Glomerular endothelial cell (primary cell): ENCODE results near the gene OPA3. TPM values are rescaled to one million over a fixed set of nuclear protein-coding genes. Genes with fewer than 3 reads are reported as not detected.
"Not testable (repeated sequence)": the region's sequence is repeated elsewhere in the genome, so short reads cannot be mapped to it uniquely, and the experiment has no call there.

ENCODE experiments used
- DNase-seq: peaks from one replicate; pipeline ENCODE4 v3.0.0-alpha.2; 2011; ENCODE audit warnings: low read depth, low spot score; ENCODE audit errors: extremely low read depth
- total RNA-seq: library from RNA; depleted of rRNA; stranded (reverse); fragments of >200 nt; gene quantifications from 2 replicates; pipeline ENCODE4 v1.2.3, GENCODE V29; 2015

OPA3 gene
- total RNA-seq, 1 donor from 2014 or later = 16.6 TPM

- no peak for DNase-seq
Measured at GRCh38 chr19:45523642-45524256, 60.9 kb downstream of the OPA3 start.

GRCh38 chr19:45522010-45522941 lies 62.3 kb downstream of the OPA3 start:
- no peak for DNase-seq

GRCh38 chr19:45518469-45518826 lies 66.2 kb downstream of the OPA3 start:
- DNase-seq = no peak

DNA sequence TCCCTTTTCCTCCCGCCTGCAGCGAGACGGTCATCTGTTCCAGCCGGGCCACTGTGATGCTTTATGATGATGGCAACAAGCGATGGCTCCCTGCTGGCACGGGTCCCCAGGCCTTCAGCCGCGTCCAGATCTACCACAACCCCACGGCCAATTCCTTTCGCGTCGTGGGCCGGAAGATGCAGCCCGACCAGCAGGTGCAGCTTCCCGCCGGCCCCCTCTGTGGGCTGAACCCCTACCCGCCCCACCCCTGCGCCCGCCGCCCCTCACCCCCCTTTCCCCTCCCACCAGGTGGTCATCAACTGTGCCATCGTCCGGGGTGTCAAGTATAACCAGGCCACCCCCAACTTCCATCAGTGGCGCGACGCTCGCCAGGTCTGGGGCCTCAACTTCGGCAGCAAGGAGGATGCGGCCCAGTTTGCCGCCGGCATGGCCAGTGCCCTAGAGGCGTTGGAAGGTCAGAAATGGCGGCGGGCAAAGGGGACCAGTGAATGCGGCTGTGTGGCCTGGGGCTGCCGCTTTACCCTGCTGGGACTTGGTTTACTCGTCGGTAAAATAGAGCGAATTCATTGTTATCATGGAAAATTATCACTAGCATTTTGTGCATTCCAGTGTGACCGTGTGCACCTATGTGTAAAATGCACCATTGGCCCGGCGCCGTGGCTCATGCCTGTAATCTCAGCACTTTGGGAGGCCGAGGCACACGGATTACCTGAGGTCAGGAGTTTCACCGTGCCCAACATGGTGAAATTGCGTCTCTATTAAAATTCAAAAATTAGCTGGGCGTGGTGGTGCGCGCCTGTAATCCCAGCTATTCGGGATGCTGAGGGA lies 66.7 kb downstream of the OPA3 start:
- no peak for DNase-seq

- DNase-seq = no peak
Measured at GRCh38 chr19:45517238-45517637, 67.4 kb downstream of the OPA3 start.

GRCh38 chr19:45515807-45516401 lies 68.7 kb downstream of the OPA3 start:
- DNase-seq = no peak

DNA sequence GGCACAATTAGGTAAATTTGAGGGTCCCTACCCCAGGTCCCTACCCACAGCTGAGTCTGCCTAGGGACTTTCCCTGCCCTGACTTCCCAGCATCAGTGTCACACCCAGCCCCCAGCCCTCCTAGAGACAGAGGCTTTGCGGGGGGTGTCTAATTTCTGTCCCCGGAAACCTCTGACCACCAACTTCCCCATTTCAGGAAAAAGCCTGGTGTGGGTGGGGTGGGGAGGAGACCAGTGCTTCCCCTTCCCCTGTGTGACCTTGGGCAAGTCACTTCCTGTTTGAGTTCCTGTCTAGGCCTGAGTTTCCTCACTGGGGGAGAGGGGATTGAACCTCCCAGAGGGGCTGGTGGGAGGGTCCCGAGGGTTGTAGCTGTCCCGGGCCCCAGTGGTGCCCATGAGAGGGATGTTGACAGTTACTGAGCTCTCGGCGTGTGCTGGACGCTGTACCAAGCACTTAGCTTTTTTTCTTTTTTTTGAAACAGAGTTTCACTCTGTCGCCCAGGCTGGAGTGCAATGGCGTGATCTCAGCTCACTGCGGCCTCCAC lies 69.4 kb downstream of the OPA3 start:
- DNase-seq = no peak

DNA sequence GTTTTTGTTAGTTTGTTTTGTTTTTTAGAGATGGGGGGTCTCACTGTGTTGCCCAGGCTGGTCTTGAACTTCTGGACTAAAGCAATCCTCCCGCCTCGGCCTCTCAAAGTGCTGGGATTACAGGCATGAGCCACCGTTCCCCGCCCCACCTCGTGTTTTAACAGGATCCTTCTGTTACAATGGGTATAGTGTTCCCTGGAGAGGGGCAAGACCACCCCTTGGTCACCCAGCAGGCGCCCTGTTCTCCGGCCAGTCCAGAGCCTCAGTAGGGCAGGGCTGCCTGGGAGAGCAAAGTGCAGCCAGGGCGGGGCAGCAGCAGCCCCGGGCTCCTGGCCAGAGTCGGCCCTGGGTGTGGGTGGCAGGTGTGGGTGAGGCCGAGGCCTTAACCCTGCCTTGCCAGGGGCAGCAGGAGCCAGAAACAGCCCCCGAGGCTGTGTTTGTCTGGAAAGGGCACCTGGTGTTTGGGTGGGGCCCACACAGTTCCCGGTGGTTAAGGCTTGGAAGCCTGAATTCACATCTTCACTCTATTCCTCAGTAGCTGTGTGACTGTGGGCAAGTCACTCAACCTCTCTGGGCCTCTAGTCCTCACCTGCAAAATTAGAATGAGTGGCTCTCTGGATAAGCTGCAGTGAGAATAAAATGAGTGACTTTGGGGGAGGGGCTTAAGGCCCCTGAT lies 70.1 kb downstream of the OPA3 start:
- no peak for DNase-seq

DNA sequence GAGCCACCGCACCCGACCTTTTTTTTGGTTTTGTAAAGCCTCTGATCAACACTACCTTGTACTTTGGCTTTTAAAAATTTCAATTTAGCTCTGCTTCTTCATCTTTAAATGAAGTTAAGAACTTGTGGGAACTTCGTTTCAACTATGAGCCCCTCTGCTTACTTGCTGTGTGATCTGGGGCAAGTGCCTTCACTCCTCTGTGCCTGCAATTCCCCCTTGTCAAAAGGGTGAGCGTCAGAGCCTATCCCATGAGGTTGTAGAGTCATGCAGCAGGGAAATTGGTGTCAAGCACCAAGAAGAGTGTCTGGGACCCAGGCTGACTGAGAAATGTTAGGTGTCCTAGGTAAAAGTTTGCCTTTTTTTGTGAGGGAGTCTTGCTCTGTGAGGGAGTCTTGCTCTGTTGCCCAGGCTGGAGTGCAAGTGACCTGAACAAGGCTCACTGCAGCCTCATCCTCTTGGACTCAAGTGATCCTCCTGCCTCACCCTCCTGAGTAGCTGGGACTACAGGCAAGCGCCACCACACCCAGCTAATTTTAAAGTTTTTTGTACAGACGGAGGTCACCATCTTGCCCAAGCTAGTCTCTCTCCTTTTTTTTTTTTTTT lies 71.6 kb downstream of the OPA3 start:
- DNase-seq = no peak

- no peak for DNase-seq
Measured at GRCh38 chr19:45511074-45511473, 73.5 kb downstream of the OPA3 start.

DNA sequence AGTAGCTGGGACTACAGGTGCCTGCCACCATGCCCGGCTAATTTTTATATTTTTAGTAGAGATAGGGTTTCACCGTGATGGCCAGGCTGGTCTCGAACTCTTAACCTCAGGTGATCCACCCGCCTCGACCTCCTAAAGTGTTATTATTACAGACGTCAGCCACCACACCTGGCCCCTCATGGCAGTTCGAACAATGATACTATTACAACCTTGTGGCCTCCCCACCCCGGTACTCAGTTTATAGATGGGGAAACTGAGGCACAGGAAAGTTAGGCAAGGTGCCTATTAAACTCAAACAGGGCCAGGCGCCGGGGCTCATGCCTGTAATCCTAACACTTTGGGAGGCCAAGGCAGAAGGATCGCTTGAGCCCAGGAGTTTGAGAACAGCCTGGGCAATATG lies 74.2 kb downstream of the OPA3 start:
- DNase-seq = not testable (repeated sequence)

DNA sequence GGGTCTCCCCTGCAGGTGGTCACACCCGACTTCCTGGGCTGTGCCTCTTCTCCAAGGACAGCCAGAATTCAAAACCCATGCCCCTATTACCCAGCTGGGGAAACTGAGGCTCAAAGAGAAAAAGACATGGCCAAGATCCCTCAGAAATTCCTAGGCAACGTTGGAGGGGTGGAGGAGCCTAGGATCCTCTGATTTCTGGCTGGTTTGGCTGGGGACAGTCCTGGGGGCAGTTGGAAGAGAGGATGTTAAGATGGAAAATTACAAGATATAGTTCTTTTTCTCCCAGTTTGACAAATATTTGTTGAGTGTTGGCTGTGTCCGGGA lies 74.9 kb downstream of the OPA3 start:
- no peak for DNase-seq

- DNase-seq = no peak
Measured at GRCh38 chr19:45508861-45509691, 75.5 kb downstream of the OPA3 start.

DNA sequence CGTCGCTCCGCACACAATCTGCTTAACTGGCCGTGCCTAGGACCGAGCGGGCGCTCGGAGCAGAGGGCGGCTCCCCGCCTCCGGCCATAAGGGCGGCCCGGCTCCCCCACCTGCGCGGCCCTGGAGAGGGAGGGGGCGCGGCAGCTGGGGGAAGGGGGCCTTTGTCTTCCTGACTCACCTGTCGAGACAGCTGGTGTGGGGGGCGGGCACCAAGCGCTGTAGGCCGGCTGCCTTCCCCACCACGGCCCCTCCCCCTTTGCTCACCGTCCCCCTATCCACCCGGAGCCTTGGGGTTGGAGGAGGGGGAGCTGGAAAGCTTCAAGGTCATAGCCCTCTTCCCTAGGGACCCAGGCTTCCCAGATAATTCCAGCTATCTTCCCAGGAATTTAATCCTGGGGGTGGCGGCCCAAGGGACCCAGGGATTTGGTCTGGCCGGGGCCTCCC lies 76.2 kb downstream of the OPA3 start:
- DNase-seq = no peak

DNA sequence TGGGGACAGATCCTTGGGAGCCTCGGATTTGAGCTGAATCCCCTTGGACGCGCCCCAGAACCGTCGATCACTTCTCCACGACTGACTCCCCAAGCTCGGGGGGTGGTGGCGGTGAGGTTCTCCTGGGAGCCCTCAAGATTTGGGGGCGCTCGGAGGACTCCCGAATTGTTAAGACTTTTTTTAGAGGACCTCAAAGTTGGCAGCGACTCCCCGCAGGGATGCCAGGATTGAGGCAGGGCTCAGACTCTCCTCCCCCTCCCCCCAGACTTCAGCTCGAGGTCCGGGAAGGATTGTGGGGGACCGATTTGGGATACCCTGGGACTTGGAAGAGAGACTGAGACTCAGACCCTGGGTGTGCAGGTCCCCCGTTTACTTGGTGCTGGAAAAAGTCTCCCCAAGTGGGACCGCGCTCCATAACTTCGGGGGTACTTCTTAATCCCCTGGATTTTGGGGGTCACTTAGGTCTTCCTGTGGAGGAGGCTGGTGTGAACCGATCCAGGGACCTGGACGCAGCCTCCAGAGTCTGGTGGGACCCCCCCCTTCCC lies 76.7 kb downstream of the OPA3 start:
- no peak for DNase-seq

DNA sequence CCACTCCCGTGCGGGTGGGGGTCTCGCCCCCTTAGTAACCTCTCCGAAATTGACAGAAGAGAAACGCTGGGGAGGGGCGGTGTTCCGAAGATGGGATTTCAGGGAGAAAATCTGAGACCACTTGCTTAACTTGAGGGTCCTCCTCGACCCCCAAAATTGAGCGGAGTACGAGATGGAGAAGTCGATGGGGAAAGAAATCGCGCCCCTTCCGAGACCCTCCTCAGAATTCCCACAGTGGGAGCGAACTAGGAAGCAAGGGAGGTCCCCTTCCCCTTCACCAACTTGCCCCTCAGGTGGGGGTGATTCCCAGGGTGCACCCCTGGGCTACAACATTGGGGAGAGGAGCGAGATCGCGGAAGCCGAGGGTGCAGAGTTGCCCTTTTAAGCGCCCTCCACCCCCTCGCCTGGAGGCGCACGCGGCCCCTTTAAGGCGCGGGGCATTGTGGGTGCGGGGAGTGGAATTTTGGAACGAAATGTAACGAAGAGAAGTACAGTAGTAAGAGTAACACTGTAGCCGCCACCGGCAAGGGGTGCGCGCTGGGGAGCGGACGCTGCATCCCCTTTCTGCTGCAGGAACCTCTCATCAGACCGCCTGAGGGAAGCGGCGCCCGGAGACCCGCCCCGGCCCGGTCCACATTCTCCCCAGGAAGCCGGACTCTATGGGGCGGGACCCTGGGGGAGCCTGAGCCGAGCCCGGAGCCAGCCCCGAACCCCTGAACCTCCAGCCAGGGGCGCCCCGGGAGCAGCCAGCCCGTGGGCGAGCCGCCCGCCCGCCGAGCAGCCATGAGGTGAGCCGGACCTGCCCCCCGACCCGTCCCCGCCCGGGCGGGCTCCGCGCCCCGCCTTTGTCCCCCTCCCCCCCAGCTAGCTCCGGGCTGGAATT lies 77.4 kb downstream of the OPA3 start, which contains the start of gene VASP:
Gene VASP (plus strand): TSS at position 491 of the 883 bp plus-strand sequence. CDS start 293 bp downstream, at position 784.
- no peak for DNase-seq

- DNase-seq = no peak
Measured at GRCh38 chr19:45506246-45506988, 78.2 kb downstream of the OPA3 start.
